ENCODE measurements around the gene P3H2.

Gene P3H2

DNA sequence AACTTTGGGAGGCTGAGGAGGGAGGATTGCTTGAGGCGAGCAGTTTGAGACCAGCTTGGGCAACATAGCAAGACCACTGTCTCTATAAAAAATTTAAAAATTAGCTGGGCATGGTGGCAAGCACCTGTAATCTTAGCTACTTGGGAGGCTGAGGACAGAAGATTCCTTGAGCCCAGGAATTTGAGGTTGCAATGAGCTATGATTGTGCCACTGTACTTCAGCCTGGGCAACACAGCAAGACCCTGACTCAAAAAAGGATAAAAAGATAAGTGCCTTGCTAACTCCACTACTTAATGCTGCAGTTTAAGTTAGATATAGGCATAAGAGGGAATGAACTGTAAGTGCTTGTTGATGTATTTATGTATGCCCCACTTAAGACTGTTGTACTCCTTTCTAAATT is 102.2 kb downstream of the P3H2 start:
- no peak overlapping the region for H3K27ac Mint-ChIP-seq
- DNase-seq (ENCODE audit: low spot score), result no peak
- H3K4me3 Mint-ChIP-seq, result no peak overlapping the region
- H3K36me3 Mint-ChIP-seq (ENCODE audit: low read depth), result no peaks in the 10 kb centered on the region
- peaks cover 17% of the 10 kb centered on the region for H3K27me3 Mint-ChIP-seq (ENCODE audit: low read depth)
- H3K9me3 Mint-ChIP-seq, result no peaks in the 10 kb centered on the region
- no peaks in the 10 kb centered on the region for H3K4me1 Mint-ChIP-seq (ENCODE audit: low read depth)

DNA sequence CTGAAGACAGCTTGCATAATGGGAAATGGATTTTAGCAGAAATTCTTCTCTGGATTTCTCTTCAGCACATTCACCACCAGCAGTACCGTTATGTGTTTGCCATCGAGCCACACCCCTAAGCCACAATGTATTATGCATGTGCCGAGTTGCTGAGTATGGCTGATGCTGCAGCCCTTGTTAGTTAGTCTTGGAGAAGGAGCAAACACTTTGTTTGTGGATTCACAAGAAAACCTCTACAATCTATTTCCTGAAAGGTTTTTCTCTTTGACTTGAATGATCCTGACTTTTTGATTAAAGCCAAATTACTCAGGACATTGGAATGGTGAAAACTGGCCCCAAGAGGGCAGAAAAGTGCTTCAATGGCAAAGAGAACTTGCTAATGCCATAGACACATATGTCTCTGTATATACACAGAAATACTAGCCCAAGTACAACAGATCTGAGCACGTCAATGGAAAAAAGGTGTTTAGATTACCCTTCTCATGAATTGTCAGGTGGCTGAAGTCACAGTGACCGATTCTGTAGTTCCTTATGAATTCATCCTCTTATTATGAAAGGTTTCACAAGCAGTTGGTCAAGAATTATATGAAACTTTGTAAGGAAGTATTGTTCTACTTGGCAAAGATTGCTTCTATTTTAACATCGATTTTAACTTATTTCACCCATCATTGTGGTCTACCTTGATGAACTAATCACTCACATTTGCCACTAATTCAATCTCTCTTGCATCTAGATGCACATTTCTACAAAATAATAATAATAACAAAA is 103.0 kb downstream of the P3H2 start:
- Mint-ChIP-seq H3K9me3 (no peaks in the 10 kb centered on the region), H3K27me3 (ENCODE audit: low read depth) (peaks cover 17% of the 10 kb centered on the region), H3K4me3 (no peak overlapping the region), H3K27ac (no peak overlapping the region), H3K36me3 (ENCODE audit: low read depth) (no peaks in the 10 kb centered on the region), H3K4me1 (ENCODE audit: low read depth) (no peaks in the 10 kb centered on the region)
- DNase-seq (ENCODE audit: low spot score), result no peak

DNA sequence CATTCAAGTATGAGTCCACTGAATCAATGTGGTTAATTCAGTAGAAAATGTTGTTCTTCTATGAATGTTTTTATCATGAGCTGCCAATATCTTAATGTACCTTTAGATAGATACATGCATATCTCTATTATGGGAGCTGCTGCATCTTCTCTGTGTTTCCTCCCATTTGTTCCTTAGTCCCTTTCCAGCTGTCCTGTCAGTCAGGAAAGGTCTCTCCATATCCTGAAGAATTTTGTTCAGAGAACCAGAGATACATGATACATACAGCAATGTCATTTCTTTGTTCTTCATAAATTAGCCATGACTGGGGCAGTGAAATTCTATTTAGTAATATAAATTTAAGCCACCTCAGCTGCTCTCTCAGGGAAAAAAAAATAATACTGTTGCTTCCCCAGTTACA is 103.7 kb downstream of the P3H2 start:
- Mint-ChIP-seq H3K4me1 (ENCODE audit: low read depth) (no peaks in the 10 kb centered on the region), H3K9me3 (no peaks in the 10 kb centered on the region), H3K4me3 (no peak overlapping the region), H3K27me3 (ENCODE audit: low read depth) (peaks cover 20% of the 10 kb centered on the region), H3K27ac (no peak overlapping the region), H3K36me3 (ENCODE audit: low read depth) (no peaks in the 10 kb centered on the region)
- DNase-seq (ENCODE audit: low spot score), result no peak

DNA sequence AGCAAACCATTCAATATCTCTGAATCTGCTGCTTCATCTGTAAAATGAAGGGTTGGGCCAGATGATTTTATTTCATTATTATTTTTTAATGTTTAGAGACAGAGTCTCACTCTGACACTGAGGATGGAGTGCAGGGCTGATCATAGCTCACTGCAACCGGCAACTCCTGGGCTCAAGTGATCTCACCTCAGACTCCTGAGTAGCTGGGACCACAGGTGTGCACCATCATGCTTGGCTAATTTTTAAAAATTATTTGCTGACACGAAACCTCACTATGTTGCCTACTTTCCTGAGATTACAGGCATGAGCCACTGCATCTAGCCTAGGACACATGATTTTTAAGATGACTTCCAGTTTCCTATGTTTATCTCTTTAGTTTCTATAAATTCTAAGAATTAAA is 105.8 kb downstream of the P3H2 start:
- Mint-ChIP-seq H3K4me3 (no peak overlapping the region), H3K4me1 (ENCODE audit: low read depth) (no peaks in the 10 kb centered on the region), H3K9me3 (no peaks in the 10 kb centered on the region), H3K36me3 (ENCODE audit: low read depth) (no peaks in the 10 kb centered on the region), H3K27ac (no peak overlapping the region), H3K27me3 (ENCODE audit: low read depth) (peaks cover 22% of the 10 kb centered on the region)
- no peak for DNase-seq (ENCODE audit: low spot score)

DNA sequence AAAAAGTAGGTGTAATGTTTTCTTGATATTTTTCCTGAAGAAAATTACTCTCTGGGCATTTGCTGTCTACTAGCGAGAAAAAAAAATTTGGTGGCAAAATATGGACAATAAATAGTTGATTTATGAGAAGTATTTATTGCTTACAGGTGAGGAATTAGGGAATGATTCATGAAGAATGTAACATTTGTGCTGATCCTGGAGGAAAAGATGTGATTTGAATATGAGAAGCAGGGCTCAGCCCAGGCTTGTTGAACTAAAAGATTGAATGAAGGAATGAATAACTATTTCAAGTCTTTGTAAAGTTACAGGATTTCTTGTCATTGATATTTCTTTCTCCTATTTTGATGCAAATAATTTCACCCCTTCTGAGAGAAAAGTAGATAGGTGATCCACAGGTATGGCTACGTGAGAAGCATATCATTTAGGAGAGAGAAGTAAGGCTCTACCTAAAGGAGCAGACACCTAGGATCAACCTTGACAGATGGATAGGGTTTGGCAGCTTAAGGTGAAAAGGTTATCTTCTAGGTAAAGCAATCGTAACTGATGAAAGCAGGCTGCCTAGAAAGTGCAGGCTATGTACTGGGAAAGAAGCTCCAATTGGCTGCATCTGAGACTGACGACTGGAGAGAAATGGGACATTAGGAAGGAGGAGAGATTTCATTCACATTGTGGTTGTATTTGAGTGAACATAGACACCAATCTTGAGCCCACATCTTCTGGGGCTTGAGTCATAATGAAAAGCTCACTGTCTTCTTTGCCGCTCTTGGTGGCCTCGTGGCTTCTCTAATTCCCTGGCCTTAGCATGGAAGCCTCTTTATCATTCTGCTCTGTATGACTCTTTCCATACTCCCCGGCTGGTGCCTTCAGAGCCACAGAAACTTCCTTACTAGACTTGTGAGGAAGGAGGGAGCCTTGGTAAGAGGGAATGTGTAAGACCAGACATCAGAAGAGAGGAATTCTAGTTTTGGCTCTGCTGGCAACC is 106.5 kb downstream of the P3H2 start:
- H3K36me3 Mint-ChIP-seq (ENCODE audit: low read depth), result no peaks in the 10 kb centered on the region
- no peaks in the 10 kb centered on the region for H3K9me3 Mint-ChIP-seq
- no peak for DNase-seq (ENCODE audit: low spot score)
- no peak overlapping the region for H3K27ac Mint-ChIP-seq
- H3K4me1 Mint-ChIP-seq (ENCODE audit: low read depth), result no peaks in the 10 kb centered on the region
- peaks cover 22% of the 10 kb centered on the region for H3K27me3 Mint-ChIP-seq (ENCODE audit: low read depth)
- no peak overlapping the region for H3K4me3 Mint-ChIP-seq

DNA sequence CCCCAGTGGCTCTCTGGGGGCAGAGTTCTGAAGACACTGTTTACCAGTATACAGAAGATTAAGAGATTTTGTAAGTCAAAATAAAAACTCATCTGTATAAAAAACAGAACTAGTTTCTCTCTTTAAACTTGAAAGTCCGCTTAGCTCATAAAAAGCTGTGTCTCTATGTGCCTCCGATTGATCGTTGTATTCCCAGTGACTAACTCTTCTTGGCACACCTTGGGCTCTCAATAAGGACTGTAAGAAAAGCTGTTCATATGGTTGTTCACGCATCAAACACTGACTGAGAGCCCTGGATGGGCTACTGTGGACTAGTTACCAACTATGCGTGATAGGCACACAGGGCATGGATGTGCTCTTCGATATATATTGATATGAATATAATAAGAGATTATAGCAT is 107.9 kb downstream of the P3H2 start:
- Mint-ChIP-seq H3K4me3 (no peak overlapping the region), H3K36me3 (ENCODE audit: low read depth) (no peaks in the 10 kb centered on the region), H3K9me3 (no peaks in the 10 kb centered on the region), H3K27ac (no peak overlapping the region), H3K27me3 (ENCODE audit: low read depth) (peaks cover 19% of the 10 kb centered on the region), H3K4me1 (ENCODE audit: low read depth) (no peaks in the 10 kb centered on the region)
- DNase-seq (ENCODE audit: low spot score), result no peak

DNA sequence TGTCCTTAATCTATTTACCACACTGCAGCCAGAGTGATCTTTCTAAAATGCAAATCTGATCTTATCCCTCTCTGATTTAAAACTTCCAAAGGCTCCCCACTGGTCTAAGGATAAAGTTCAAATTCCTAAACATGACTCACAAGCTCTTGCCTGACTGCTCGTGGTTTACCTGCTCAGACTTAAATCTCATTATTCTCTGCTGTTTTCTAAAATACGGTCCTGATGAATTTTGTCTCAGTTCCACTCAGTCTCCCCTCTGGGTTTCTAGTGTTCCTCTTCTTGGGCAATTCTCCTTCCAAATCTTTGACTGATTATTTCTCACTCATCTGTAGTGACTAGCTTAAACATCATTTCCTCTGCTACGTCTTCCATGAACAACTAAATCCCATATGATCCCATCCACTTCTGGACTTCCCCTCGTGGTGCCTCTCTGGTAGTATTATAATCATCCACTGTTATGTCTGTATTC is 108.3 kb downstream of the P3H2 start:
- Mint-ChIP-seq H3K36me3 (ENCODE audit: low read depth) (no peaks in the 10 kb centered on the region), H3K4me3 (no peak overlapping the region), H3K4me1 (ENCODE audit: low read depth) (no peaks in the 10 kb centered on the region), H3K27ac (no peak overlapping the region), H3K27me3 (ENCODE audit: low read depth) (peaks cover 16% of the 10 kb centered on the region), H3K9me3 (no peaks in the 10 kb centered on the region)
- DNase-seq (ENCODE audit: low spot score), result no peak

DNA sequence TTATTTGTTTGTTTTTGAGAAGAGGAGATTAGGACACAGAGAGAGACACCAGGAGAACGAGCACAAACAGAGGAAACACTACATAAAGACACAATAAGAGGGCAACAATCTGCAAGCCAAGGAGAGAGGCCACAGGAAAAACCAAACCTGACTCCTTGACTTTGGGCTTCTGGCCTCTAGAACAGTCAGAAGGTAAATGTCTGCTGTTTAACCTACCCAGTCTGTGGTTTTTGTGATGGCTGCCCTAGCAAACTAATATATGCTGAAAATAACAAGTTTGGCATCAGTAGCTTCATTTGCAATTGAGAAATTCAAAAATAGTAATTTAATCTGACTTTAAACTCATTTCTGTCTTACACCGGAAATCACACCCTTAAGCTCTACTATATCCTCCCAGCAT is 110.2 kb downstream of the P3H2 start:
- Mint-ChIP-seq H3K27me3 (ENCODE audit: low read depth) (peaks cover 18% of the 10 kb centered on the region), H3K36me3 (ENCODE audit: low read depth) (no peaks in the 10 kb centered on the region), H3K4me3 (no peak overlapping the region), H3K9me3 (no peaks in the 10 kb centered on the region), H3K27ac (no peak overlapping the region), H3K4me1 (ENCODE audit: low read depth) (no peaks in the 10 kb centered on the region)
- no peak for DNase-seq (ENCODE audit: low spot score)

DNA sequence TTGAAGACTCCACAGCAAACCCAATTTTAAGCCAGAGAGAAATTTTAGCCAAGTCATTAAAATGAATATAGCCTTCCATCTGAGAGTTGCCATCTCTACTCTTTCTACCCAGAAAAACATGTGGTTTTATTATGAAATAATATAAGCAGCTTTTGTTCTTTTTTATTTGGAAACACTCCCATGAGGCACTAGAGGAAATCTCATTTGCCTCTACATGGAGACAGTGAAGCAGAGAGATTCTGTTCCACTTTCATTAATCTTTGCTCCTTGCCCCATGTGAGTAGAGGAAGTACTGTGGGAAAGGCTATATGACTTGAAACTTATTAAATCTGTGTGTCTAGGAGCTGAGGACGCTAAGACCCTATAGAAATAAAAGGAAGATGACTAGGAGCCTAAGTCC is 111.1 kb downstream of the P3H2 start:
- Mint-ChIP-seq H3K27ac (no peak overlapping the region), H3K4me3 (no peak overlapping the region), H3K9me3 (no peaks in the 10 kb centered on the region), H3K27me3 (ENCODE audit: low read depth) (peaks cover 15% of the 10 kb centered on the region), H3K36me3 (ENCODE audit: low read depth) (no peaks in the 10 kb centered on the region), H3K4me1 (ENCODE audit: low read depth) (no peaks in the 10 kb centered on the region)
- no peak for DNase-seq (ENCODE audit: low spot score)

DNA sequence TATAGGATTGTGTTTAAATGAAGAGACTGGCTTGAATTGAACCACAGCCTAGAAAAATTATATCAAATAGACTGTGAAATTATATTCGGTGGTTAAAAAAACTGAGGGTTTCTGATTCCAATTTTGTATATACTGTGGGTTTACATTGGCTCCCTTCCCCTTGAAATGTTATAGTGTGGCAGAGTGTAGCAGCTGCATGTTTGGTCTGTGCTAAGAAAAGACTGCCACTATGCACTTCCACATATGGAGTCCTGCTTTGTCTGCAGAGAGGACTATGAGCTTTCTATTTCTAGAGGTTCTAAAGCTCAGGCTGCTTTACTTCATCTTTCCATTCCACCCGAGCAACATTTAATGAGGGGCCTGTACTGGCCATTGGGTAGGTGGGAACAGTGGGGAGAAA is 112.3 kb downstream of the P3H2 start:
- Mint-ChIP-seq H3K4me1 (ENCODE audit: low read depth) (no peaks in the 10 kb centered on the region), H3K9me3 (no peaks in the 10 kb centered on the region), H3K27ac (no peak overlapping the region), H3K4me3 (no peak overlapping the region), H3K27me3 (ENCODE audit: low read depth) (peaks cover 15% of the 10 kb centered on the region), H3K36me3 (ENCODE audit: low read depth) (no peaks in the 10 kb centered on the region)
- no peak for DNase-seq (ENCODE audit: low spot score)

DNA sequence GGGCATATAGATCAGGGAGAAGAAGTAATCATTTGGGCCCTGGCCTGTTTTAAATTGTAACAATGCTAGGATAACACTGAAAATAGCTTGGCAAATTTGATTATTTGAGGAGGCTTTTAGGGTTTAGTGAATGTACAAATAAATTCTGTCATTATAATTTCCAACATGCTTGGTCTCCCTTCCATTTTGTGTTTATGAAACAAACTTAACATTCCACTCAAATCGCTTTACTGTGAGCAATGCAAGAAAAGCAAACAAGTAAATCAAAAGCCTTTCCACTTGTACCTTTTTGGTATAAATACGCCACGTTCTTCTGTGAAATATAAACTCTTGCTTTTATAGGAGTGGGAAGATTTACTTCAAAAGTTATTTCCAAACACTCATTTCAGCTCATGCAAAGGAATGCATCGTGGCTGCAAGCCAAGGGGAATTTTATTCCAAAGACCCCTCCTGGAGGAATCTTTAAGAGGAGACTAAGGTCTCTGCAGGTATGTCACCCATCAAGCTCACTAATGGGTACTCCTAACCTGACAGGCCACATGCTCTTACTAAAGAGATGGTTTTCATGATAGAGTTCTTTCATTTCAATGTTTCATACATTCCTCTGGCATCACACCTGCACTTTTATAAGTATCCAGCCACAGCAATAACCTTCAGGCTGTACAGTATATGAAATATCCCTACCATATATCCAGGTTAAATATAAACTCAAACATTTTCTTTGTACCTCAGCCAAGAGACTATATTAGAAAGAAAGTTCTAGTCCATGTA is 115.2 kb downstream of the P3H2 start:
- no peak overlapping the region for H3K27ac Mint-ChIP-seq
- no peak overlapping the region for H3K4me3 Mint-ChIP-seq
- DNase-seq (ENCODE audit: low spot score), result no peak
- H3K4me1 Mint-ChIP-seq (ENCODE audit: low read depth), result no peaks in the 10 kb centered on the region
- peaks cover 14% of the 10 kb centered on the region for H3K27me3 Mint-ChIP-seq (ENCODE audit: low read depth)
- no peaks in the 10 kb centered on the region for H3K36me3 Mint-ChIP-seq (ENCODE audit: low read depth)
- H3K9me3 Mint-ChIP-seq, result no peaks in the 10 kb centered on the region

DNA sequence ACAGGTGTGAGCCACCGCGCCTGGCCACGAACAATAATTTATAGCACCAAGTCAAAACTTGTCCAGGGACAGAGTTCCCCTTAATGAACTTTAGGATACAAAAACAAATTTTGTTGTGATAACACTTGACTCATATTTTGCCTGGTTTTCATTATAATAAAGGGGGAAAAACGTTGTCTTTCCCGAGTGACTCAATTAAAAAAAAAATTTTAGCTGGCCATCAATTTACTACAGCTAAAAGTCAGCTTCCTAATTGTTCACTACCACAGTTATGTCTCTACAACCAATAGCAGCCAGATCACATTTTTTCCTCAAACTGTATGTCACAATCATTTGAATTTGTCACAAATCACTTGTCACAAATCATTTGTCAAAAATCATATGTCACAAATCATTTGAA is 116.0 kb downstream of the P3H2 start:
- H3K4me3 Mint-ChIP-seq, result no peak overlapping the region
- no peaks in the 10 kb centered on the region for H3K9me3 Mint-ChIP-seq
- H3K36me3 Mint-ChIP-seq (ENCODE audit: low read depth), result no peaks in the 10 kb centered on the region
- no peaks in the 10 kb centered on the region for H3K4me1 Mint-ChIP-seq (ENCODE audit: low read depth)
- no peak for DNase-seq (ENCODE audit: low spot score)
- H3K27ac Mint-ChIP-seq, result no peak overlapping the region
- H3K27me3 Mint-ChIP-seq (ENCODE audit: low read depth), result peaks cover 13% of the 10 kb centered on the region

DNA sequence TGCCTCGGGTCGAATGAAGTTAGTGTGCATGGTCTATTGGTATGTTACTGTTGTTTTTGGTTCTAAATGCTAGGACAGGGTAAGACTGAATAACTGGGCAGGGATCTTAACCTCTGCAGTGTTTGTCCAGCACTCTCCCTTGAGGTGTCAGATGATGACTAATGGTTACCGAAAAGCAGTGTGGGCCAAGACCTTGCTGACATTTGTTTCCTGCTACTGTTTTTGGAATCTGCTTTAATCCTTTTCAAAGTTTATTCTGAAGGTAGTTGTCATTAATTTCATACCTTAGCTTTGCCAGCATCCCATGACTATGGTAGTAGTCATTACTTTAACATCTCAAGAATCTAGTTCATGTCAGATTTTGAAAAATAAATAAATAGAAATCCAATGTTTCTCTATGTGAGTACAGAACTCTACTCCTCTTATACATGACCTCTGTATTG is 117.0 kb downstream of the P3H2 start:
- DNase-seq (ENCODE audit: low spot score), result no peak
- no peak overlapping the region for H3K4me3 Mint-ChIP-seq
- H3K27me3 Mint-ChIP-seq (ENCODE audit: low read depth), result peaks cover 13% of the 10 kb centered on the region
- H3K9me3 Mint-ChIP-seq, result no peaks in the 10 kb centered on the region
- H3K4me1 Mint-ChIP-seq (ENCODE audit: low read depth), result no peaks in the 10 kb centered on the region
- no peaks in the 10 kb centered on the region for H3K36me3 Mint-ChIP-seq (ENCODE audit: low read depth)
- no peak overlapping the region for H3K27ac Mint-ChIP-seq

DNA sequence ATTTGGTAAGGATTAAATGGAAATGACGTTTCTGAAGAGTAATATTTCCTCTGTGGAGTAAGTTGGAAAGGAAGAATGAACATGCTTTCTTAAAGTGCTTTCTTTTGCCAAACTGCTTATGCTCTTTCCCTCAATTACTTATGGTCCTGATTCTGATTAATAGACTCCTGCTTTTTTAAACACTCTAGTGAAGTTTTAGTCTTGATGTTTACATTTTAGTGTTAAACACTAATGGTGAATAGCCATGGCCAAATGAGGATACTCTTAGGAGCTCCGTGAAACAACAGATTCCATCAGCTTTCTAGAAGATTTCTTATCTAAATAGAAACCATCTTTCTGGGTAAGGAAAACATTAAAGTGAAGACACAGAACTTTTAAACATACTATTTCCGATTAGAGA is 117.6 kb downstream of the P3H2 start:
- no peak overlapping the region for H3K27ac Mint-ChIP-seq
- H3K4me3 Mint-ChIP-seq, result no peak overlapping the region
- no peaks in the 10 kb centered on the region for H3K36me3 Mint-ChIP-seq (ENCODE audit: low read depth)
- H3K27me3 Mint-ChIP-seq (ENCODE audit: low read depth), result peaks cover 13% of the 10 kb centered on the region
- H3K9me3 Mint-ChIP-seq, result no peaks in the 10 kb centered on the region
- no peak for DNase-seq (ENCODE audit: low spot score)
- H3K4me1 Mint-ChIP-seq (ENCODE audit: low read depth), result no peaks in the 10 kb centered on the region
